ENCODE measurements around the gene GOLGA8K. TPM values are rescaled to one million over a fixed set of nuclear protein-coding genes. Genes with fewer than 3 reads are reported as not detected.
"Not testable (repeated sequence)": the region's sequence is repeated elsewhere in the genome, so short reads cannot be mapped to it uniquely, and the experiment has no call there.

GOLGA8K gene
- total RNA-seq, 1 donor from 2014 or later, result 0.45 TPM

GRCh38 chr15:32343921-32344320 lies 59.2 kb downstream of the GOLGA8K start:
- H3K27ac Mint-ChIP-seq; H3K27me3 Mint-ChIP-seq (ENCODE audit: low read depth); H3K9me3 Mint-ChIP-seq; DNase-seq (ENCODE audit: low spot score in 2 of 2, unreplicated experiment in 2 of 2); H3K36me3 Mint-ChIP-seq; H3K4me1 Mint-ChIP-seq; H3K4me3 Mint-ChIP-seq: not testable (repeated sequence)

Other genes with a start within 250 kb of the GOLGA8K start
- 2.9 to 5.5 TPM (median 3.9 TPM) in 3 replicates for gene GOLGA8O, start 52.3 kb upstream of the GOLGA8K start, total RNA-seq
- gene GOLGA8N, start 190.2 kb upstream of the GOLGA8K start, total RNA-seq, result 9.9 to 15.4 TPM (median 12.2 TPM) in 3 replicates
- 22.2 to 28.1 TPM (median 24.4 TPM) in 3 replicates for gene ARHGAP11A, start 212.2 kb upstream of the GOLGA8K start, total RNA-seq
- gene SCG5, start 238.4 kb upstream of the GOLGA8K start, total RNA-seq, result 53.7 to 55.4 TPM (median 54.2 TPM) in 3 replicates